GM23338 (cell line): Measurements from ENCODE around the gene COL8A2. TPM values are rescaled to one million over a fixed set of nuclear protein-coding genes. Genes with fewer than 3 reads are reported as not detected.
A peak's percentile ranks its signal among the peaks of the same experiment; 100 is the strongest.

Experiments used
- ETS1 ChIP-seq: IDR thresholded peaks from 2 replicates; pipeline ENCODE4 v1.6.1; 2016; ENCODE audit warnings: antibody characterized with exemption
- EZH2 ChIP-seq: fragments of 200-600 bp; sonication (generic); IDR thresholded peaks from one replicate; pipeline ENCODE4 v1.8.0; 2017; ENCODE audit warnings: antibody characterized with exemption, mild to moderate bottlenecking, low read depth; ENCODE audit not compliant: unreplicated experiment
- EZH2phosphoT487 ChIP-seq: fragments of 200-600 bp; sonication (generic); IDR thresholded peaks from one replicate; pipeline ENCODE4 v1.8.1; 2018; ENCODE audit warnings: antibody characterized with exemption; ENCODE audit not compliant: unreplicated experiment
- JUNB ChIP-seq: IDR thresholded peaks from one replicate; pipeline ENCODE4 v1.6.1; 2016; ENCODE audit warnings: antibody characterized with exemption; ENCODE audit not compliant: unreplicated experiment
- POLR2AphosphoS5 ChIP-seq: IDR thresholded peaks from 2 replicates; pipeline ENCODE4 v1.6.1; 2016; ENCODE audit warnings: antibody characterized with exemption, low read depth
- ZNF331 ChIP-seq: fragments of 250-450 bp; sonication (Bioruptor Pico); IDR thresholded peaks from 2 replicates; pipeline ENCODE4 v1.5.0; 2020; ENCODE audit warnings: low read depth, mild to moderate bottlenecking, moderate library complexity
- polyA plus RNA-seq: library from polyadenylated mRNA; unstranded; fragments of >200 nt; fragmentation: Nextera tagmentation; extraction: Ambion mirVana; gene quantifications from 2 replicates; pipeline ENCODE4 v1.2.1, GENCODE V29; 2016
- total RNA-seq: library from RNA; depleted of rRNA; stranded (reverse); fragments of >200 nt; shearing (Covaris generic); gene quantifications from 2 replicates; pipeline ENCODE4 v1.2.3, GENCODE V29; 2014
- TF ChIP-seq, protein P1 (sequence below): fragments of 250-450 bp; sonication (Bioruptor Pico); IDR thresholded peaks from 2 replicates; pipeline ENCODE4 v1.5.0; 2020; ENCODE audit warnings: mild to moderate bottlenecking, moderate library complexity
- TF ChIP-seq, protein P2 (sequence below), 2 experiments: fragments of 200-600 bp in 1 of 2; sonication (generic) in 1 of 2; conservative IDR thresholded peaks; 2 replicates each; pipeline versions ENCODE4 v1.5.1 to v1.6.1; 2016 to 2017; ENCODE audit warnings: antibody characterized with exemption in 2 of 2, low read depth in 2 of 2, mild to moderate bottlenecking in 2 of 2, moderate library complexity in 1 of 2

COL8A2 gene
- total and polyA plus RNA-seq, 2 experiments from 2014 or later, result 0.95 to 4.9 TPM

- TF ChIP-seq, protein P1, sequence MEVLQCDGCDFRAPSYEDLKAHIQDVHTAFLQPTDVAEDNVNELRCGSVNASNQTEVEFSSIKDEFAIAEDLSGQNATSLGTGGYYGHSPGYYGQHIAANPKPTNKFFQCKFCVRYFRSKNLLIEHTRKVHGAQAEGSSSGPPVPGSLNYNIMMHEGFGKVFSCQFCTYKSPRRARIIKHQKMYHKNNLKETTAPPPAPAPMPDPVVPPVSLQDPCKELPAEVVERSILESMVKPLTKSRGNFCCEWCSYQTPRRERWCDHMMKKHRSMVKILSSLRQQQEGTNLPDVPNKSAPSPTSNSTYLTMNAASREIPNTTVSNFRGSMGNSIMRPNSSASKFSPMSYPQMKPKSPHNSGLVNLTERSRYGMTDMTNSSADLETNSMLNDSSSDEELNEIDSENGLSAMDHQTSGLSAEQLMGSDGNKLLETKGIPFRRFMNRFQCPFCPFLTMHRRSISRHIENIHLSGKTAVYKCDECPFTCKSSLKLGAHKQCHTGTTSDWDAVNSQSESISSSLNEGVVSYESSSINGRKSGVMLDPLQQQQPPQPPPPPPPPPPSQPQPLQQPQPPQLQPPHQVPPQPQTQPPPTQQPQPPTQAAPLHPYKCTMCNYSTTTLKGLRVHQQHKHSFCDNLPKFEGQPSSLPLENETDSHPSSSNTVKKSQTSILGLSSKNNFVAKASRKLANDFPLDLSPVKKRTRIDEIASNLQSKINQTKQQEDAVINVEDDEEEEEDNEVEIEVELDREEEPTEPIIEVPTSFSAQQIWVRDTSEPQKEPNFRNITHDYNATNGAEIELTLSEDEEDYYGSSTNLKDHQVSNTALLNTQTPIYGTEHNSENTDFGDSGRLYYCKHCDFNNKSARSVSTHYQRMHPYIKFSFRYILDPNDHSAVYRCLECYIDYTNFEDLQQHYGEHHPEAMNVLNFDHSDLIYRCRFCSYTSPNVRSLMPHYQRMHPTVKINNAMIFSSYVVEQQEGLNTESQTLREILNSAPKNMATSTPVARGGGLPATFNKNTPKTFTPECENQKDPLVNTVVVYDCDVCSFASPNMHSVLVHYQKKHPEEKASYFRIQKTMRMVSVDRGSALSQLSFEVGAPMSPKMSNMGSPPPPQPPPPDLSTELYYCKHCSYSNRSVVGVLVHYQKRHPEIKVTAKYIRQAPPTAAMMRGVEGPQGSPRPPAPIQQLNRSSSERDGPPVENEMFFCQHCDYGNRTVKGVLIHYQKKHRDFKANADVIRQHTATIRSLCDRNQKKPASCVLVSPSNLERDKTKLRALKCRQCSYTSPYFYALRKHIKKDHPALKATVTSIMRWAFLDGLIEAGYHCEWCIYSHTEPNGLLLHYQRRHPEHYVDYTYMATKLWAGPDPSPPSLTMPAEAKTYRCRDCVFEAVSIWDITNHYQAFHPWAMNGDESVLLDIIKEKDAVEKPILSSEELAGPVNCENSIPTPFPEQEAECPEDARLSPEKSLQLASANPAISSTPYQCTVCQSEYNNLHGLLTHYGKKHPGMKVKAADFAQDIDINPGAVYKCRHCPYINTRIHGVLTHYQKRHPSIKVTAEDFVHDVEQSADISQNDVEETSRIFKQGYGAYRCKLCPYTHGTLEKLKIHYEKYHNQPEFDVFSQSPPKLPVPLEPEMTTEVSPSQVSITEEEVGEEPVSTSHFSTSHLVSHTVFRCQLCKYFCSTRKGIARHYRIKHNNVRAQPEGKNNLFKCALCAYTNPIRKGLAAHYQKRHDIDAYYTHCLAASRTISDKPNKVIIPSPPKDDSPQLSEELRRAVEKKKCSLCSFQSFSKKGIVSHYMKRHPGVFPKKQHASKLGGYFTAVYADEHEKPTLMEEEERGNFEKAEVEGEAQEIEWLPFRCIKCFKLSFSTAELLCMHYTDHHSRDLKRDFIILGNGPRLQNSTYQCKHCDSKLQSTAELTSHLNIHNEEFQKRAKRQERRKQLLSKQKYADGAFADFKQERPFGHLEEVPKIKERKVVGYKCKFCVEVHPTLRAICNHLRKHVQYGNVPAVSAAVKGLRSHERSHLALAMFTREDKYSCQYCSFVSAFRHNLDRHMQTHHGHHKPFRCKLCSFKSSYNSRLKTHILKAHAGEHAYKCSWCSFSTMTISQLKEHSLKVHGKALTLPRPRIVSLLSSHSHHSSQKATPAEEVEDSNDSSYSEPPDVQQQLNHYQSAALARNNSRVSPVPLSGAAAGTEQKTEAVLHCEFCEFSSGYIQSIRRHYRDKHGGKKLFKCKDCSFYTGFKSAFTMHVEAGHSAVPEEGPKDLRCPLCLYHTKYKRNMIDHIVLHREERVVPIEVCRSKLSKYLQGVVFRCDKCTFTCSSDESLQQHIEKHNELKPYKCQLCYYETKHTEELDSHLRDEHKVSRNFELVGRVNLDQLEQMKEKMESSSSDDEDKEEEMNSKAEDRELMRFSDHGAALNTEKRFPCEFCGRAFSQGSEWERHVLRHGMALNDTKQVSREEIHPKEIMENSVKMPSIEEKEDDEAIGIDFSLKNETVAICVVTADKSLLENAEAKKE, result no peak
- TF ChIP-seq JUNB (no peak), ETS1 (peak; percentile 78), EZH2 (no peak), POLR2AphosphoS5 (peak; percentile 66), ZNF331 (CRISPR knock-in tag) (no peak), EZH2phosphoT487 (no peak)
- TF ChIP-seq, protein P2, sequence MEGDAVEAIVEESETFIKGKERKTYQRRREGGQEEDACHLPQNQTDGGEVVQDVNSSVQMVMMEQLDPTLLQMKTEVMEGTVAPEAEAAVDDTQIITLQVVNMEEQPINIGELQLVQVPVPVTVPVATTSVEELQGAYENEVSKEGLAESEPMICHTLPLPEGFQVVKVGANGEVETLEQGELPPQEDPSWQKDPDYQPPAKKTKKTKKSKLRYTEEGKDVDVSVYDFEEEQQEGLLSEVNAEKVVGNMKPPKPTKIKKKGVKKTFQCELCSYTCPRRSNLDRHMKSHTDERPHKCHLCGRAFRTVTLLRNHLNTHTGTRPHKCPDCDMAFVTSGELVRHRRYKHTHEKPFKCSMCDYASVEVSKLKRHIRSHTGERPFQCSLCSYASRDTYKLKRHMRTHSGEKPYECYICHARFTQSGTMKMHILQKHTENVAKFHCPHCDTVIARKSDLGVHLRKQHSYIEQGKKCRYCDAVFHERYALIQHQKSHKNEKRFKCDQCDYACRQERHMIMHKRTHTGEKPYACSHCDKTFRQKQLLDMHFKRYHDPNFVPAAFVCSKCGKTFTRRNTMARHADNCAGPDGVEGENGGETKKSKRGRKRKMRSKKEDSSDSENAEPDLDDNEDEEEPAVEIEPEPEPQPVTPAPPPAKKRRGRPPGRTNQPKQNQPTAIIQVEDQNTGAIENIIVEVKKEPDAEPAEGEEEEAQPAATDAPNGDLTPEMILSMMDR (conservative IDR thresholded peaks at IDR 0.05; ENCODE audit: low read depth in 2 of 2), result peak; percentile 54 to 63
Measured at GRCh38 chr1:36160949-36161485, 36.0 kb upstream of the COL8A2 start (continued).
